KG1 (cell line): ENCODE data around the gene ARHGAP11A.
"Not testable (repeated sequence)": the region's sequence is repeated elsewhere in the genome, so short reads cannot be mapped to it uniquely, and the experiment has no call there.

Experiments used
- DNase-seq: peaks from one replicate; lab custom pipeline; 2025; lab: John Stamatoyannopoulos, UW

The ARHGAP11A gene

GRCh38 chr15:32615051-32615870 is at the start of gene ARHGAP11A:
TSS of gene ARHGAP11A (plus strand) at chr15:32615504. CDS start at chr15:32616212, 708 bp downstream.
- DNase-seq = not testable (repeated sequence)

- DNase-seq = not testable (repeated sequence)
Observed at GRCh38 chr15:32568988-32569387, 46.3 kb upstream of the ARHGAP11A start.

GRCh38 chr15:32578482-32578881 is 36.8 kb upstream of the ARHGAP11A start:
- not testable (repeated sequence) for DNase-seq

GRCh38 chr15:32585844-32586243 is 29.5 kb upstream of the ARHGAP11A start:
- not testable (repeated sequence) for DNase-seq

- DNase-seq = not testable (repeated sequence)
Observed at GRCh38 chr15:32593151-32593550, 22.2 kb upstream of the ARHGAP11A start, which contains the start of gene GOLGA8N. TSS of gene GOLGA8N (plus strand) at chr15:32593456.

- not testable (repeated sequence) for DNase-seq
Observed at GRCh38 chr15:32609518-32609917, 5.8 kb upstream of the ARHGAP11A start.

- DNase-seq = not testable (repeated sequence)
Observed at GRCh38 chr15:32610719-32611118, 4.6 kb upstream of the ARHGAP11A start.

GRCh38 chr15:32614712-32615050 is 623 bp upstream of the ARHGAP11A start:
- not testable (repeated sequence) for DNase-seq

GRCh38 chr15:32615871-32616426 is 645 bp downstream of the ARHGAP11A start:
- not testable (repeated sequence) for DNase-seq

- no peak for DNase-seq
Observed at GRCh38 chr15:32636410-32636809, 21.1 kb downstream of the ARHGAP11A start.

GRCh38 chr15:32636908-32637567 is 21.7 kb downstream of the ARHGAP11A start:
- no peak for DNase-seq

- no peak for DNase-seq
Observed at GRCh38 chr15:32637704-32638103, 22.4 kb downstream of the ARHGAP11A start.

- no peak for DNase-seq
Observed at GRCh38 chr15:32641517-32642059, 26.3 kb downstream of the ARHGAP11A start, which contains the start of gene SCG5. TSS of gene SCG5 (plus strand) at chr15:32641710. CDS start at chr15:32643593, 1,883 bp downstream.

- DNase-seq = no peak
Observed at GRCh38 chr15:32642667-32643435, 27.5 kb downstream of the ARHGAP11A start.

- no peak for DNase-seq
Observed at GRCh38 chr15:32643907-32644445, 28.7 kb downstream of the ARHGAP11A start.

GRCh38 chr15:32646291-32646690 is 31.0 kb downstream of the ARHGAP11A start:
- no peak for DNase-seq

- DNase-seq = no peak
Observed at GRCh38 chr15:32649342-32649741, 34.0 kb downstream of the ARHGAP11A start.

GRCh38 chr15:32651229-32651837 is 36.0 kb downstream of the ARHGAP11A start:
- peak; percentile 26 for DNase-seq

GRCh38 chr15:32652178-32652577 is 36.9 kb downstream of the ARHGAP11A start:
- DNase-seq = no peak

GRCh38 chr15:32656091-32656490 is 40.8 kb downstream of the ARHGAP11A start:
- DNase-seq = no peak

GRCh38 chr15:32656496-32656895 is 41.2 kb downstream of the ARHGAP11A start:
- no peak for DNase-seq
